ENCODE data around the gene ERGIC3. TPM values are rescaled to one million over a fixed set of nuclear protein-coding genes. Genes with fewer than 3 reads are reported as not detected.

The ERGIC3 gene
- polyA plus RNA-seq, 5 donors, result 300 to 394 (median 370) TPM

GRCh38 chr20:35559042-35559693 is 17.3 kb downstream of the ERGIC3 start:
- no peak for DNase-seq

DNA sequence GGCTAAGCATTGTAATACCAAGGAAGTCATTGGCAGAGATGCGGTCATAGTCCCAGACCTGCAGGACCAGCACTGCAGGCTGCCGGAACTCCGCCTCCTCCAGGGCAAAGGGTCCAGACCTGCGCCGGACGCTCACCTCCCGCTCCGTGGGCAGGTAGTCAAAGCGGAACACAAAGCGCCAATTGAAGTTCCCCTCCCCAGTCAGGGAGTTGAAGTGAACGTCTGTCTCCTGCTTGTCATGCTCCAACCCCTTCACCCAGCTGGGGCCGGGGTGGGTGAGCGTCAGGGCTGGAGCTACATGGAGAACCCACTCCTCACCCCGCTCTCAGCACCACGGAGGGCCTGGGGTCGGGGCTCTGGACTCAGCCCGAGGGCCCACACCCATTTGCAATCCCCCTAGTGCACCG is 18.2 kb downstream of the ERGIC3 start:
- DNase-seq, result no peak

DNA sequence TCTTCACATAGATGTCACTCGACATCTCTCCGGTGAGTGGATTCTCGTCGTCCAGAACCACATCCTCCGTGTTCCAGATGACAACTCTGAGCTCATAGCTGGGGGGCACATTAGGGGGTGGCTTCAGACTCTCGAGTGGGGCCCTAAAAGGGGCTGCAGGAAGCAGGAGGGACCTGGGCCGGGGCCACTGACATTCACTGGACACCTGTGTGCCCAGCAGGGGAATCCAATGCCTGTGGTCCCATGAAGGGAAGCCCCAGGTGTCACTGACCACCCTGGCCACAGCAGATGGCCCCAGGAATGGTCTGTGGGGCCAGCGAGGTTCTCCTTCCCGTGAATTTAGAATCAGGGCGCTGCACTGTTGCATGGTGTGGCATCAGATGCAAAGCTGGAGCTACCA is 18.7 kb downstream of the ERGIC3 start:
- no peak for DNase-seq

- peak in 1 of 2 donors; percentile 28 for DNase-seq
Measured at GRCh38 chr20:35561268-35561667, 19.4 kb downstream of the ERGIC3 start.

DNA sequence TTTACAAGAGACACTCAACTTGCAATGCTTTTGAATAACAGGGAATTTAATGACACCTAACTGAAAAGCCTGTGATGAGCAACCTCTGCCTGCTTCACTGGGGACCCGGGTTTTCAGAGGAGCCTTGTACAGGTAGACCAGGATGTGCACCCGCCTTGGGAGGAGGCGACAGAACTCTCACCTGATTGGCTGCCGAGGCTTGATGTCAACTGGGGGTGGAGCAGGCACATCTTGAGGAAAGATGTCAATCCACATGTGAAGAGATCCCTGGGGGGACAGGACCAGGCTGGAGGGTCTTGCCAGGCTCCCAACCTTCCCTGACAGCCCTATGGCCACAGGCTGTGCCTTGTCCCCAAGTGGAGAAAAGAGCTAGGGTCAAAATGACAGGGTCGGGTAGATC is 19.8 kb downstream of the ERGIC3 start:
- no peak for DNase-seq

DNA sequence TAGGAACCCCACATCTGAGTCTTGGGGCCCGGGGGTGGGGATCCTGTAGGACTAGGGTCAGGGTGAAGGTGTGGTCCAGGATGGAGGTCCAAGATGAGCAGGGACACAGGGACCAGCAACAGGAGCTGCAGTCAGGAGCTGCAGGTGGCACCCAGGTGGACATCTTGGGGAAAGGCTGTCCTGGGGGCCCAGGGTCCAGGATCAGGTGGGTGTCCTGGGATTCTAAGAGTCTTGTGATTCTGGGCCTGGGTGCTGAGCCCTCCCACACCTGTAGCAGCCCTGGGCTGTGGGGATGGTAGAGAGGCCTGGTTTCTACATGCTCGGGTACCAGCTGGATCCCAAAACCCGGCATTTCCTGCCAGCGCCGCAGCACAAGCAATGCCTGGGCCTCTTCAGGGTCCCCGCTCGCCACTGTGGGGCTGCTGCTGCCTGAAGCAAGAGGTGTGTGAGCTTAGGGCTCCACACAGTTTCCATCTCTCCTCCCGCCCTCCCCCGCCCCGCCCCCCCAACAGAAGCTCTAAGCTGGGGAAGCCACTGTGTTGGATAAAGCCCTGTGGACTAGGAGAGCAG is 20.7 kb downstream of the ERGIC3 start:
- DNase-seq, result no peak

DNA sequence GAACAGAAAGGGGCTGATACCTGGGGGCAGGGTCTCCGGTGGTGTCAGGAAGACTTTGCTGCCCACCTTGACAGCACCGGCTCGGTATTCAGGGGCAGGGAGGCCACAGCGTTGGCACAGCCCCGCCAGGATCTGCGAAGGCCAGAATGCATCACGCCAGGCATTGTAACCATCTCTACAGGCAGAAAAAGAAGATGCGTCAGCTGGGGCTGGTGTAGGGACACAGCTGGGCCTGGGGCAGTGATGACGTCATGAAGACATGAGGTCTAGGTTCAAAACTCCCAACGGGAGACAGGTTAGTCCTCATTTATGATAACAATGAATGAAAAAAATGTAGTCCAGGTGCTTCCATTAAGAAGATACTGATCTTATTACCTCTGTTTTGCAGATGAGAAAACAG is 22.0 kb downstream of the ERGIC3 start:
- DNase-seq, result no peak

DNA sequence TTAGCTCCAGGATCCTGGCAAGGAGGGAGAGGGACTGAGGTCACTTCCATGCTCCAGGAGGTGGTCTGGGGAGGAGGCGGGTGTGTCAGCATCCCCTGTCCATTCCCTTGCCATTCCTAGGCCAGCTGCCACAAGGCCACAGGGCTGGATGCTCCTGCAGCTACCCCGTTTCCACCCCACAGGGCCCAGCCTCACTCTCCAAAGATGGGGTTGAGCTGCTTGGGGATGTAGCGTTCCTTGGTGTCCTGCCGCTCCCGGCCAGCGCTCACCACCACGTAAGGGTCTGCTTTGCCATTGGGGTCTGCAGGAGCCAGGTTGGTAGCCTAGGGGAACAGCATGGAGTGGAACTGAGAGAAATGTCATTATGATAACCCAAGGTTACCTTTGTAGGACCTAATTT is 23.0 kb downstream of the ERGIC3 start:
- no peak for DNase-seq

GRCh38 chr20:35568645-35569044 is 26.8 kb downstream of the ERGIC3 start:
- DNase-seq, result no peak

DNA sequence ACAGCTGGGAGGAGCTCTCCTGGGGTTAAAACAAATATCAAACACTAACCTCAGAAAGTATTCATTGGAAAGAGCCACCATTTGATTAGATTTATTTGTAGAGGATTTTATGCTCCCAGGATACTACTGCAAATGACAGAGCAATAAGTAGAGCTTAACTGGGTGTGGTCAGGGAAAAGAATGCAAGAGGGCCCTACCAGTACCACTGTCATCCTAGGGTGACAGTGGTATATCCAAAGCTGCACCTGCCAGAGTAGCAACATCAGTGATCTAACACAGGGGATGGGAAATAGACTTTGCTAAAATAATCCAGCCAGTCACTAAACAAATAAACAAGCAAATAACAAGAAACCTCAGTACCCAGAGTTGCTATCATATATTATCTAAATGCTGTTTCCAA is 29.7 kb downstream of the ERGIC3 start:
- DNase-seq, result no peak

- DNase-seq, result no peak
Measured at GRCh38 chr20:35572838-35573237, 31.0 kb downstream of the ERGIC3 start.

DNA sequence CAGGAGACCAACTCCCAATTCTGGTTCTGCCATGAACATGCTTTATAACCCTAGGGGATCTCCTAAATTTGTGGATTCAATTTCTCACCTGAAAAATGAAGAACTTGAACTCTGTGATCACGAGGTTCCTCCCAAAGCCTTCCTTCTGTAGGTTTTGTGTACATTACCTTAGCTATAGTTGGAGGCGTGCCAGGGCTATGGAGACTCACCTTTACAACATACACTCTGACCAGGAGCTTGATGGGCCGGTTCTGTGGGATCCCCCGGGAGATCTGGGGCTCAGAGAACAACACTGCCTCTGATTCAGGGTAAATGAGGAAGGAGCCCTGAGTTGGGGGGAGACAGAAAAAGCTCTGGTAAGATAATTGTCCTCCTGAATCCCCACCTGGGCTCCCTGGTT is 34.1 kb downstream of the ERGIC3 start:
- DNase-seq, result peak in 1 of 2 donors; percentile 46

DNA sequence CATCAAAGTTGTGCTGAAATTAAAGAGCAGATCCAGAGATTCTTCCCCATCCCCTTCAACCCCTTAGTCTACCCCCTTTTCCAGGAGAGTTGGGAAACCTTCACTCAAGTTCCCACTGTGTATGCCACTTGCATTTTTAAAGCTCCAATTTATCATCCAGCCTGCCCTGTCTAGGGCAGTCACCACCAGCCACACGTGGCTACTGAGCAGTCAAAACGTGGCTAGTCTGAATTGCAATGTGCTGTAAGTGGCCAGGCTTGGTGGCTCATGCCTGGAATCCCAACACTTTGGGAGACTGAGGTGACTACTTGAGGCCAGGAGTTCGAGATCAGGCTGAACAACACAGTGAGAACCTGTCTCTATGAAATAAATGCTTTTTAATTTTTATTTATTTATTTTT is 34.9 kb downstream of the ERGIC3 start:
- no peak for DNase-seq

DNA sequence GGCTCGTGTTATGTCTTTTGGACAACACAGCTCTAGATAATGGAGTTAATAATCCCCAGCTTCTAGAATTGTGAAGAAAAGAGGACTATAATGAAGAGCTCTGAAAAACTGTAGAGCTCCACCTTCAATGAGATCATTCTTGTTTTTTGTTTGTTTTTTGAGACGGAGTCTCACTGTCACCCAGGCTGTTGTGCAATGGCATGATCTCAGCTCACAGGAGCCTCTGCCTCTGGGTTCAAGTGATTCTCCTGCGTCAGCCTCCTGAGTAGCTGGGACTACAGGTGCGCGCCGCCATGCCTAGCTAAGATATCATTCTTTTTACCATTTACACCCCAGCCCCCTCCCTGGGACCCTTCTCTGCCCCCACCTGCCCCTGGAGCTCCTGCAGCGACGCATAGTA is 36.6 kb downstream of the ERGIC3 start:
- no peak for DNase-seq

- DNase-seq, result no peak
Measured at GRCh38 chr20:35579196-35579595, 37.3 kb downstream of the ERGIC3 start.

DNA sequence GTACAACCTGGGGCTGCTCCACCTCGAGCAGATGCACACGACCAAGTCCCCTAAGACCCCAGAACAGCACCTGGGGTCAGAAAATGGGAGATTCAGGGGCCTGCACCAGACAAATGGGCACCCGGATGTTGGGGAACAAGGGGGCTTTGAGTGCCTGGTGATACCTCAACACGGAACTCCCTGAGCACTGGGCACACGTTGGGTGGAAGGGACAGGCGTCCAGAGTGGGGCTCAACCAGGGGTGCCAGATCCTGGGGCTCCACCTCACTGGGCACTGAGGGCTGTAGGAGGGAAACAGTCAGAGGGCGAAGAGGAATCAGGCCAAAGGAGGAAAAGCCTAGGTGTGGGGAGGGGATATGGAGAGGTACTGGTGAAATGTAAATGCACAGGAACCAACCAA is 40.3 kb downstream of the ERGIC3 start:
- DNase-seq, result no peak

GRCh38 chr20:35582741-35583404 is 41.0 kb downstream of the ERGIC3 start:
- DNase-seq, result no peak

- no peak for DNase-seq
Measured at GRCh38 chr20:35583636-35584560, 42.0 kb downstream of the ERGIC3 start.

GRCh38 chr20:35586751-35587425 is 45.0 kb downstream of the ERGIC3 start:
- no peak for DNase-seq

GRCh38 chr20:35587436-35587835 is 45.6 kb downstream of the ERGIC3 start:
- DNase-seq, result peak; percentile 23 to 26

- DNase-seq, result no peak
Measured at GRCh38 chr20:35588397-35588796, 46.5 kb downstream of the ERGIC3 start.
